HG03039 (cell line): ENCODE results near the gene SLC7A1.

Experiments used
- ATAC-seq: cut with Tn5 transposase; IDR thresholded peaks from one replicate; pipeline ENCODE4 v1.9.1; 2021; ENCODE audit warnings: mild to moderate bottlenecking, moderate library complexity; ENCODE audit not compliant: unreplicated experiment

Gene SLC7A1

GRCh38 chr13:29494520-29494919 is 101.0 kb downstream of the SLC7A1 start:
- ATAC-seq = no peak

GRCh38 chr13:29493796-29494195 is 101.7 kb downstream of the SLC7A1 start:
- ATAC-seq = no peak

- no peak for ATAC-seq
Measured at GRCh38 chr13:29491248-29491647, 104.2 kb downstream of the SLC7A1 start.

DNA sequence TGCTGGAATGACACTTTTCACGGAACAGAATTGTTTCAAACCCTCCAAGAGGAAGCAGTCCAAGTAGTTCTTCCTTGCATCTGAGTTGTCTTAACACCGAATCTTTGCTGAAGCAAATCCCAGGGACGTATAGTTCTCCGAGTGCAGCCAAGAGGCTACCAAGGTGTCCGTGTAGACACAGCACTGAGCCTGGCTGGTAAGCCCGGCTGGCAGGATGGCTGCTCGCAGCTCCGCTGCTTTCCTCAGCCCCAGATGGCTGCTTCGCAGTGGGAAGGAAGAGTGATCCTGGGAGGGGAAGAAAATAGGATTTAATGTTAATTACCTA is 105.0 kb downstream of the SLC7A1 start:
- no peak for ATAC-seq

GRCh38 chr13:29489650-29490560 is 105.6 kb downstream of the SLC7A1 start:
- no peak for ATAC-seq

GRCh38 chr13:29487466-29488454 is 107.7 kb downstream of the SLC7A1 start:
- ATAC-seq = no peak

DNA sequence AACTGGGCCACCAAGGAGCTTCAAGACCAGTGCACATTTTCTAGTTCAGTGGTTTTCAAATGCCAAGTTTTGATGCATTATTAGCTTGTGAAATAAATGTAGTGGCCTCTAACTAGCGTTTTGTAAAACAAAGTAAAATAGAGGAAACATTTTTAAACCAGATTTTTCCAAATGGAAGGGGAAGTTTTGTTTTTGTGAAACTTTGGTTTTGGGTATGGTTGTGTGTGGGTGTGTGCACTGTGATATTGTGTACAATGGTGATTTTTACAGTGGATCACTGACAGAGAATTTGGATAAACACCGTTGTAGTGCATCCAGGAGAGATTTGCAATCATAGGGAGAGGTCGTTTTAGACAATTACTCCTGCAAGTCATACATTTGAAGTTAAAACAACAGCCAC is 108.9 kb downstream of the SLC7A1 start:
- ATAC-seq = no peak

GRCh38 chr13:29484796-29485195 is 110.7 kb downstream of the SLC7A1 start:
- no peak for ATAC-seq

DNA sequence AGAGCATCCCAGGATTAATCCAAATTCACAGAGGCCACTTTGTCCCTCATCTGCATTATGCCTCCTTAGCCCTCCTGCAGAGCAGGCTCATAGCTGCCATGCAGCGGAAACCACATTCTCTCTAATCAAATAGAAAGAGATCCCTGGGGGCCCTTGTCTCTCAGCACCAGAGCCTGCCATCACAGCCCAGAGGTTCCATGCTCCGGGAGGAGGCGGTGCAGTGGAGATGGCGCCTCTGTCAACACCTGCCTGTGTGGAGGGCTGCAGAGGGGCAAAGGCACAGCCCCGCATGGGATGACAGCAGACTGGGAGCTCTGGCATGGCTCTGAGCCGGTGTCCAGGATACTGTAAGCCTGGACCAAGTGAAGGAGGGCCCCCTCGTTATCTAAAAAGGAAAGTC is 111.3 kb downstream of the SLC7A1 start:
- ATAC-seq = no peak

DNA sequence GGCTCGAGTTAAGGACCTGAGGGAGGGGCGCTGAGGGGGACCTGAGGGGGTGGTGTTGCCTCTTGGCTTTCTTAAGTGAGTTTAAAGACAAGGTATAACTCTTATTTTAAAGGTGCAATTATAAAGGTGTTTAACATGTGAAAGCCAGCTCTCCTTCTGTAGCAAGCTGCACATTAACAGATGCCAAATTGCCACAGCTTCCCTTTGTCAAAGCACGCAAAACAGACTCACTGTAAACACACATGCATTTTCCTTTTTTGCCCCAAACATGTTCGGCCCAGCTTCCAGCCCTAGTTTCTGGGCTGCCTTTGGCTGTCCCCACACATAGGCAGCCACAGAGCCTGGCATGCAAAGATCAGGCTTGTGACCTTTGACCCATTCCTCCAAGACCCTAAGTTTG is 111.9 kb downstream of the SLC7A1 start:
- no peak for ATAC-seq

GRCh38 chr13:29483211-29483610 is 112.3 kb downstream of the SLC7A1 start:
- ATAC-seq = no peak

- ATAC-seq = no peak
Measured at GRCh38 chr13:29482504-29482903, 113.0 kb downstream of the SLC7A1 start.

- ATAC-seq = no peak
Measured at GRCh38 chr13:29481603-29482002, 113.9 kb downstream of the SLC7A1 start.

GRCh38 chr13:29480893-29481525 is 114.5 kb downstream of the SLC7A1 start:
- ATAC-seq = no peak

GRCh38 chr13:29479716-29480492 is 115.6 kb downstream of the SLC7A1 start:
- ATAC-seq = no peak

GRCh38 chr13:29476046-29476445 is 119.4 kb downstream of the SLC7A1 start:
- ATAC-seq = no peak

DNA sequence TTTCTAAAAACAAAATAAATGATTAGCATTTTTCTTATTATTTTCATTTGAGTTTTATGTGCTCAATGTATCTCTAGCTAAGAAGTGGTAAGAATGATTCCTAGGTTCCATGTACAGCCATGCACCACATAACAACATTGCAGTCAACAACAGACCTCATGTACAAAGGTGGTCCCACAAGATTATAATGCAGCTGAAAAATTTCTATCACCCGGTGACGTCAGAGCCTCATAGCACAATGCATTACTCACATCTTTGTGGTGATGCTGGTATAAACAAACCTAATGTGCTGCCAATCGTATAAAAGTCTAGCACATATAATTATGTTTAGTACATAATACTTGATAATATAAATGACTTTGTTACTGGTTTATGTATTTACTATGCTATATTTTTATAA is 120.5 kb downstream of the SLC7A1 start:
- ATAC-seq = no peak

- ATAC-seq = no peak
Measured at GRCh38 chr13:29473166-29473565, 122.3 kb downstream of the SLC7A1 start.

- ATAC-seq = peak; percentile 51
Measured at GRCh38 chr13:29472332-29472961, 123.0 kb downstream of the SLC7A1 start.

GRCh38 chr13:29471551-29471950 is 123.9 kb downstream of the SLC7A1 start:
- no peak for ATAC-seq
